HG02852 (cell line): ENCODE measurements around the gene HOTAIR.

Experiments
- ATAC-seq: cut with Tn5 transposase; IDR thresholded peaks from one replicate; pipeline ENCODE4 v1.9.1; 2021; ENCODE audit warnings: mild to moderate bottlenecking, moderate library complexity; ENCODE audit not compliant: unreplicated experiment

The HOTAIR gene

DNA sequence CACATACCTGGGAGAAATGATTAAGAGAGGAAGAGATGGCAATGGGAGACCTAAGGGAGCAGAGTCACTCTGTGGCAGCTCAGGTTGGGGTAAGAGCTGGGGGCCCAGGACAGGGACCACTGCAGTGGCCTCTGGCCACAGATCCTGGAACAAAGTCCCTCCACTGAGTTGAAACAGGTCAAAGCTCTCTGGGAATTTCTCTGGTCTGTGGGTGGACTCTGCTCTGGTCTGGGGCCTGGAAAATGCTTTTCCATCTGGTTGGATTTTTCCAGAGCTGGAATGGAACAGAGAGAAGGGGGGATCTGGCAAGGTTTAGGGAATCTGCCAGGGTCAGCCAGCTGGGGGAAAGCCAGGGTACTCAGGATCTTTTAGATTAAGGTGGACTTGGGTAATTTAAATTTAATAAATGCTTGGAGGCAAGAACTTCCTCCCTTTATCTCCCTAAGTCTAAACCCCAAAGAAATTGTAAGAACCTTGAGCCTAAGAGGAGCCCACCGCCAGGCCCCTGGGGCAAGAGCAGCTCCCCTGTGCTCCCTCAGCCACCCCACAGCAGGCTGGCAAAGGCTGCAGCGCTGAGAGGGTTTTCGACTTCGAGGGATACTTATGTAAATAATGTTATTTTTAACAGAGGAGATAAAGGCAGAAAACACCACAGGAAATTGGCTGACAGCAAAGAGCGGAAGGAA lies 13.9 kb upstream of the HOTAIR start:
- no peak for ATAC-seq

DNA sequence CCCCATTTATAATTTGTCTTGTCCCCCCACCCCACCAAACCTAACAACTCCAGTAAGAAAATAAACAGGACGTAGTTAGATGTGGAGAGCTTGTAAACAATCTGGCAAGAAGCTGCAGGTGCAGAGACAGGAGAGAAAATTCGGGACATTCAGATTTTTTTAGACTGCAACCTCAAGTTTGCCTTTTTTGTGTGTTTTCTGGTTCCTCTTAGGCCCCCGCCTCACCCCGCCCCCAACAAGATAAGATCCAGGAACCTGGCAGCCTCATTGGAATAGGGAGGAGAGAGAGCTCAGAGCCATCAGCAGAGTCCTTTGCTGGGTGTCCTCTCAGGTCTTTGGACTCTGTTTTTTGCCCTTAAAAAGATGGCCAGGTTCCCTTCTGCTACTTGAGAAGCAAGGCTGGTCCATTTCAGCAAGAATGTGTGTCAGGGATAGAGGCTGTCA lies 13.1 kb upstream of the HOTAIR start:
- no peak for ATAC-seq

DNA sequence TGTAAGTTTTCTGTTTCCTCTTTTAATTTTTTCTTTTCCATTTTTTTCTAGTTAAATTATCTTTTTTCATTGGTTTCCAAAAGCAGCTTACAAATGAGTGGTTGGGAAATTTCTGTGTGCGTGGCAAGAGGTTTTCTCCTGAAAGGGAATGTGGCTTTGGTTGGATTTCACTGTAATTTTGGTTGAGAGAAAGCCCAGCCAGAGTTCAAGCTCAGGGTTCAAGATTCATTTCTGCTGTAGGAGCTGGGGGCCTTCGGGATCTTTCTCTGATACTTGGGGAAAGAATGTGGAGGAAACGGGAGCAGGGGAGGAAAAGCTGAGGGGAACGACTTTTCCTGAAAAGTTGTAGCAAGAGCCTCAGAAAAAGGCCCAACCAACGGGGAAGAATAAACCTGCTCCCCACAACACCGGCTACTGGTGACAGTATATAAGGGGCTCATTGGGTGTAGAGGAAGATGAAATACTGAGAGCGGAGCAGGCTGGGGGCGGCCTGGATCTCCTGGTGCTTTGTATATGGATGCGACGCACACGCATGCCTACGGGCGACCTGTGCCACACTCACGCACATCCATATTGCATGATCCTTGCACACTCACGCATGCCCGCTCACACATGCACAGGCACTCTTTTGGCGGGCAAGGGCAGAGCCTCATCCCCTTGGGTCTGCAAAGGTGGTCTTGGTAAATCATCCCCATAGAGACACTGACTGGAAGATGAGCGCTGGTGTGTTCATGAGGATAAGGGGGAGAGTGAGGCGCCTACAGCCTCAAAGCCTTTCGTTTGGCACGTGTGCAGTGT lies 12.1 kb upstream of the HOTAIR start:
- ATAC-seq = no peak

DNA sequence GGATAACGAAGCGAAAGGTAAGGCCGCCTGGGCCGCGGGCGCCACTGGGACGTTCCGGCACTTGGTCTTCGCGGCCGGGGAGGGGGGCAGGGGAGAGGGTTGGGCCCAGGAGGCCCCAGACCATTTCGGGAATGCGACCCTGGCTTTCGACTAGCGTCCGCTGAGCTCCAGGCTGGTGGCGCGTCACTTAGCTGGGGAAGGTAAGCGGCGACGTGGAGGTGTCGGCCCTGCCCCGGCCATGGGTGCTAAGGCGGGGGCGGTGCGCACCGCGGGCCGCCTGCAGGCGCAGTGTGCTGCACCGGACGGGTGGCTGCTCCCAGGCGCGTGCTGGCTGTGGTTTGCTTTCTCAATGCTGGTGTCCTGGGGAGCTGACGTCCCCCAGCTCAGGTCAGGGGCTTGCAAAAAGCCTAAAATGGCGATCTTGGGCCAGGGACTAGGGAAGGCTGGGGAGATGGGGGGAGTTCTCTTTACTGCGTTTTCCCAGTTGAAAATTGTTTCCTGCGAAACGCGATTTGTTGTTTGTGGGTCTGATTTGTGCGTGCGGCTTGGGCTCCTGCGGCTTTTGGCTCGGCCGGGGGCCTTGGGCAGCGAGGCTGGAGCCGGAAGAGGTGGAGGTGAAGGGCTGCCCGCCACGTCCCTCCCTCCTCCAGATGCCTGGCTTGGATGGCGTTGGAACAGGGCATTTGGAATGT lies 11.4 kb upstream of the HOTAIR start:
- no peak for ATAC-seq

DNA sequence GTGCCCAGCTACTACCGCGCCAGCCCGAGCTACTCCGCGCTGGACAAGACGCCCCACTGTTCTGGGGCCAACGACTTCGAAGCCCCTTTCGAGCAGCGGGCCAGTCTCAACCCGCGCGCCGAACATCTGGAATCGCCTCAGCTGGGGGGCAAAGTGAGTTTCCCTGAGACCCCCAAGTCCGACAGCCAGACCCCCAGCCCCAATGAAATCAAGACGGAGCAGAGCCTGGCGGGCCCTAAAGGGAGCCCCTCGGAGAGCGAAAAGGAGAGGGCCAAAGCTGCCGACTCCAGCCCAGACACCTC lies 10.9 kb upstream of the HOTAIR start:
- no peak for ATAC-seq

DNA sequence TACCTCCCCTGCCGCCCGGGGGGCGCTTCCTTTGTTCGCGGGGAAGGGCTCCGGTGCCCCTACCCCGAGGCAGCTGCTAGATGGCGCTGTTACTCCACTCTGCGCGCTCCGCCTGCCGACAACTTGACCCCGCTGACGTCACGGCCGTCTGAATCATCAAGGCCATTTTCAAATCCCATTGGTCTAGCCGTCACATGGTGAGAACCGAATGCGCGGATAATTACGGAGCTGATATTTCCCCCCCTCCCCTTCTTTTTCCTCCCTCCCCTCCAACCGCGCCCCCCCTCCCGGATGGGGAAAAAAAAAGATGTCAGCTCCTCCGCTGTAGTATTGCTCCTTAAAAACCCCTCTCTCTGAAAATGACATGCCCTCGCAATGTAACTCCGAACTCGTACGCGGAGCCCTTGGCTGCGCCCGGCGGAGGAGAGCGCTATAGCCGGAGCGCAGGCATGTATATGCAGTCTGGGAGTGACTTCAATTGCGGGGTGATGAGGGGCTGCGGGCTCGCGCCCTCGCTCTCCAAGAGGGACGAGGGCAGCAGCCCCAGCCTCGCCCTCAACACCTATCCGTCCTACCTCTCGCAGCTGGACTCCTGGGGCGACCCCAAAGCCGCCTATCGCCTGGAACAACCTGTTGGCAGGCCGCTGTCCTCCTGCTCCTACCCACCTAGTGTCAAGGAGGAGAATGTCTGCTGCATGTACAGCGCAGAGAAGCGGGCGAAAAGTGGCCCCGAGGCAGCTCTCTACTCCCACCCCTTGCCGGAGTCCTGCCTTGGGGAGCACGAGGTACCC lies 10.3 kb upstream of the HOTAIR start, which contains the start of gene HOXC10:
TSS of gene HOXC10 (plus strand) at position 246 of the 791 bp plus-strand sequence. CDS start at position 360, 114 bp downstream.
- ATAC-seq = no peak

DNA sequence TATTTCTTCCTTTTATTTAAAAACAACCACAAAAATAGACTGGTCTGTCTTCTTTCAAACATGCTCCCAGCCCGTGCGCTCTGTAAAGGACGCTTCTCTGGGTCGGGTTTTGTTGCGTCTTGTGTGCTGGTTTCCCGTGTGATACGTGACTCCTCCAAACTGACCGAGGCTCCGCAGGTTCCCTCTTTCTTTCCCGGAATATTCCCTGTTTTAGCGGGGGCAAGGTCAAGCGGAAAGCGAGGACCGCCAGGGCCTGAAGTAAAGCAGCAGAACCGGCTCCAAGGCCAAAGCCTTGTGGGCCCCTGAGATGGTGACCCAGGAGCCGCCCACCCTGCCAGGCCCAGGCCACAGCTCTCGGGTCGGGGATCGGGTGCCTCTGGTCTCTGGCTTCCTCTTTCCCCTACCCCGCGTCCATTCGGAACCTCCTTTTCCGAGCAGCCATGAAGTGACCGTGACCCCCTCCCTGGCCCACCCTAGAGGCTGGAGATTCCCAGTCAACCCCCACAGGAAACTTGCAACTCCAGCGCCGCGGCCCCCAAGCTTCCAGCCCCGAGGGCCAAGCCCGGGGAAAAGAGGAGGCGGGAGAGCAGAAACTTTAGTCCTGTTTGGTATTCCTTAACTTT lies 9.3 kb upstream of the HOTAIR start:
- ATAC-seq = no peak

DNA sequence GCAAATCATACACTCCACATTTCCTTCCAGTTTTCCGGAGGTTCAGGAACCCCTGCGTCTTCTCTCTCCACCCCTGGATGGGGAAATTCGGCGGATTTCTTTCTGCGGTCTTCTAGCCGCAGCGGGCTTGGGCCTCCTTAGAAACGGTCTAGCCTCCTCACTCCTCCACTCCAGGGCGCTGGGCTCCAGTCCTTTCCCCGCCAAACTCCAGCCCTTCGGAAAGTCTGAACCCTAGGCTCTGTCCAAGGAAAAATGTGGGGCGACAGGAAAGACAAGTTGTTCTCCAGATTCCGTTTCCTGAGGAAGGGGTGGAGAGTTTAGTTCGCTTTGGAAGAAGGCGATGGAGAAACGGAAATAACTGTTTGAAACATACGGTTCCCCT lies 8.8 kb upstream of the HOTAIR start:
- ATAC-seq = no peak

DNA sequence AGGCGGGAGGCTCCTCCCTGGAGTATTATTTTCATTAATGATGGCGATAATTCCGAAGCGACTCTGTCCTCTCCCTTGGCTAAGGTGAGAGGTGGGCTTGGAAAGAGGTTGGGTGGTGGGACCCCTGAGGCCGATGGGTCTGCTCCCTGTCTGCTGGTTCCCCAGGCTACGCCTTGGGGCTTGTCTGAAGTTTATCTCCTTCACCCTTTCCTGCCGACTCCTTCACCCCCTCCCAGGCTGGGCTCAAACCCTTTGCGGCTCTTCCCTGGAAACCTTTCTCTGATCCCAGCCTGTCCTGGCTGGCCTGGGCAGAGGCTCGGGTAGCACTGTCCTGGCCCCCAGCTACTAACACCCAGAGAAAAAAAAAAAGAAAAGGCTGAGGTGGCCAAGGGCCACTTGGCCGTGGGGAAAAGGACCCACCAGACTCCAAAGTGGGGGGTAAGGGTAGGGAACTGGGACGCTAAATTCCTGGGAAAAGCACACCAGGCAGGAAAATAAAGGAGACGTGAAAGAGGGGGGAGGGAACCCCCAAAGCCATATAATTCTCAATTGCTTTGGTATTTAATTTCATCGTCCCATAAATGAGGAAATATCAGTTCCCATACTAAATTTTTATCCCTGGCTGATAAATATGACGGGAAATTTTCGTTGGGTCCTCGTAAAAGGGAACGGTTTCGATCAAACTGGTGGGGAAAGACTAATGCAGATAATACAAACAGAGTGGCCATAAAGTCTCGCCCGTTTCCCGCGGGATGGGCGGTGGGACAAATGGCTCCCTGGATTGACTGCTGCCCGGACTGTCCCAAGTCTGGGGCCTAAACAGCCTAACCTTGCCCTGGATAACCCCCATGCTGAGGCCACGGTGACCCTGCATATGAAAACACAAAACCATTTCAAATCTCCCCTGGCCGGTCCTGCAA lies 8.2 kb upstream of the HOTAIR start:
- ATAC-seq = no peak

DNA sequence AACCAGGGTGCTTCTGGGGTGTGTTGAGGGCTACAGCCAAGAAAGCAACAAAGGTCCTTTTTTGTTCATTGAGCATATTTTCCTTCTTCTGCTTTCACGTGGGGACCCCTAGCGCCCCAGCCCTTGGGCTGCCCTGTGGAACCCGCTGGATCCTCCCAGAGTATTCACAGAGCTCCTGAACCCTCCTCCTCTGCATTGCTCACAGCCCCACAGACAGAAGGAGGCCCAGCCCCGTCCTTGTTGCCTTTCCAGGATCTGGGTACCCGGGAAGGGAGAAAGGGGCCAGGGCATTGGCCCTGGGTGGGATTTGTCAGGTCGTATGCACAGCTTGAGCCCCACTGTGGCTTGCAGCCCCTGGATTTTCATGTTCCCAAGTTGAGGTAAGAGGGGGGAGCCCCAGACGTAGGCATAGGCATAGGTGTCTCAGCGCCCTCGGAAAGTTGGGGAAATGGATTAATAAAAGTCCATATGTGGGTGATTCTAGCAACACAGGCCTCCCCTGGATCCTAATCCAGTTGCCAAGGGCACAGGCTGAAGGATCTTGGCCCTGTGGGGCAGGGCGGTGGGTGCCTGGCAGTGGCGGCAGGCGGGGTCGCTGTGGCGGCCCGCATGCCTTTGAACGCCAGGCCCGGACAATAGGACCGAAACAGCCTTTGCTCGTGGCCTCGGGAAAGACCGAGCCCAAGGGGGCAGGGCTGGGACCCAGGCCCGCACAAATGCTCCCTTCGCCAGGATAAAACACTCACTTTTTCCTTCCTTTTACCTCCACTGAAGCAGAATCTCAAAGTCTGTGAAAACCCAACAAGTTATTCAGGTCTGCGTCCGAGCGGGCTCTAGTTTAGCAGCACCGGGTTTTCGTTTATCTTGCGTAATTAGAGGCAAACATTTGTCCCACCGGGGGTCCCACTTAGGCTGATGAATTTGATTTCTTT lies 7.1 kb upstream of the HOTAIR start:
- no peak for ATAC-seq

DNA sequence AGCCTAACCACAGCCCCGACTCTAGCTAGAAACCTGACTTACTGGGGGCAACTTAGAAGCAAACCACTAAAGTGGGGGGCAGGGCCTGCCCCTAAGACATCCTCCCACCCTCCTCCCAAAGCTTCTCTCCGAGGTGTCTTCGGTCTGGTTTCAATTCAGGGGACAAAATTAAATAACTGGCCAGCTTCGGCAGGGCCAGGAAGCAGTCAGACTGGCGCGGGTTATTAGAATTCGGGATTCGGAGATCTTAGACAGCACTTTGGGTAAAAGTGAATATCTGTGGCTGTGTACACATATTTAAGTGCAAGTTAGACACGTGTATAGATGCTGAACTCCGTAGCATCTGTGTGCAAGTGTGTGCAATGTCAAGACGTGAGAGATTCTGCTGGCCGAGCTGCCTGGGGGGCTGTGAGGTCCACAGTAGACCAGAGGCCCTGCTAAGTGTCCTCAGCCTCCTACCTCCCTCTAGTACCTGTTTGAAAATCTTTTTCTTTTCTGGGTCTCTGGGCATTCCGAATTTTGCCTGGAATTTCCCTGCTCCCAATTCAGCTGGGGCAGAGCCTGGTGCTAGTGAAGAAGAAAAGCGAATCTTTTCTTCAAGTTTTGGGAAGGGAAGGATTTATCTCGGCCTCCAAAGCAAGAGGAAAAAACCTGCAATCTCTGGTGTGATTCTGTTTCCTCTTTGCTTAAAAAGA lies 6.2 kb upstream of the HOTAIR start:
- ATAC-seq = no peak

DNA sequence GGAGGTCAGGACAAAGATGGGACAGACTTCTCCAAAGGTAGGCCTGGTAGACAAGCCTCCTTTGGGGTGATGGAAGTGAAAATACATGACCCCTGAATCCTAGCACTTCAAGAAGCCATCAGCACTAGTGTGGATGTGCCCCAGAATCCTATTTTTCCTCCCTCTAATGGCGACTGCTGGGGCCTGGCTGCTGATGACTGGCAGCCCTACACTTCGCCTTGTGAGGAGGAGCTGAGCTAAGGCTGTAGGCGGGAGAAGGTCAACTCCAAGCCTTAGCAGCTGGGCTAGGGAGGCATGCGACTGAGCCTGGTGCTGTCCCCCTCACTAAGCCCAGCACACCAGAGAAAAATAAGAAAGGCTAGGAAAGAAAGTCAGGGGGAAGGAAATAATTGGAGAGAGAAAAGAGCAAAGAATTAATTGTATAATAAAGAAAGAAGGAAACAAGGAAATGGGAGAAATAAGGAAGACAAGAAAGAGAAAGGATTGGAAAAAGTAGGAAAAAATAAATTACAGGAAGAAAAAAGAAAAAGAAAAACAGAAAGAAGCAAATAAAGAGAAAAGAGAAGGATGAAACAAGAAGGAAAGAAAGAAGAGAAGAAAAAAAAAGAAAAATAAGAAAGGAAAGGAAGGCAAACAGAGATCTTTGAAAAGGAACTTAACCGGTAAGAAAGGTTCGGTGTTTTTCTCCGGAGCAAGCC lies 5.5 kb upstream of the HOTAIR start:
- no peak for ATAC-seq

DNA sequence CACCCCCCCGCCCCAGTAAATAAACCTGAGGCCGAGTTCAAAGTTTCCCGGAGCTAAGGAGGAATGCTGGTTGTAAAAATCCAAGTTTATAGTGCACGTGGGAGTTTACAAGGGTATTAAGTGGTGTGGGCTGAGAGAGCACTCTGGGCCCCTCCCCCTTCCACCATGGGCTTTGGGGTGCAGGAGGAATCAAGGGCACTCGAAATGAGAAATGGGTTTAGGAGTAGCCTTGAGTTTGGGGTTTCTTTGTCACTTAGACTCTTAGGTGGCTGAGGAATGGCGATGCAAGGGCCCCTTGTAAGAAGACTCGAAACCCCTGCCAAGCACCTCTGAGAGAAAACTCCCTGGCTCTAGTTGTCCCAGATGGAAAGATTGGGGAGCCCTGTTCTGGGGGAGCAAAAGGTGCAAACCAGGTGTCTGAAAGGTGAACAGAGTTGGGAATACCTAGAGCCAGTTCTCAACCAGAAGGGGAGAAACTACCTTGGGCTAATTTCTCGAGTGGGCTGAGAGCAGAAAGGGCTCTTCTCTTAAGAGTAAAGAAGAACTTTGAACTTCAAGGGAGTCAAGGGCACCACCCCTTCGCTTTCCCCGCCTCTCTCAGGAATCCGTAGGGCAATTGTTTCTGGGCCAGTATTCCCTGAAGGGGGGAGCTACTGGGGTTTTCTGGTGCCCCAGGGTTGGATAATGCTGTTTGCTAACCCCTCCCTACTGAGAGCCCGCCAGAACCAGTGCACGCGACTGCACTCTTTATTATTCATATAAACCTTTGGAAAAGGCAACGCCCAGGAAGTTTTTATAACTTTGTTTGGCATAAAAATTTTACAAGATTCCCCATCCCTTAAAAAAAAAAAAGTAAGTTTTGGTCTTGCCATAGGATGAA lies 4.0 kb upstream of the HOTAIR start:
- no peak for ATAC-seq

DNA sequence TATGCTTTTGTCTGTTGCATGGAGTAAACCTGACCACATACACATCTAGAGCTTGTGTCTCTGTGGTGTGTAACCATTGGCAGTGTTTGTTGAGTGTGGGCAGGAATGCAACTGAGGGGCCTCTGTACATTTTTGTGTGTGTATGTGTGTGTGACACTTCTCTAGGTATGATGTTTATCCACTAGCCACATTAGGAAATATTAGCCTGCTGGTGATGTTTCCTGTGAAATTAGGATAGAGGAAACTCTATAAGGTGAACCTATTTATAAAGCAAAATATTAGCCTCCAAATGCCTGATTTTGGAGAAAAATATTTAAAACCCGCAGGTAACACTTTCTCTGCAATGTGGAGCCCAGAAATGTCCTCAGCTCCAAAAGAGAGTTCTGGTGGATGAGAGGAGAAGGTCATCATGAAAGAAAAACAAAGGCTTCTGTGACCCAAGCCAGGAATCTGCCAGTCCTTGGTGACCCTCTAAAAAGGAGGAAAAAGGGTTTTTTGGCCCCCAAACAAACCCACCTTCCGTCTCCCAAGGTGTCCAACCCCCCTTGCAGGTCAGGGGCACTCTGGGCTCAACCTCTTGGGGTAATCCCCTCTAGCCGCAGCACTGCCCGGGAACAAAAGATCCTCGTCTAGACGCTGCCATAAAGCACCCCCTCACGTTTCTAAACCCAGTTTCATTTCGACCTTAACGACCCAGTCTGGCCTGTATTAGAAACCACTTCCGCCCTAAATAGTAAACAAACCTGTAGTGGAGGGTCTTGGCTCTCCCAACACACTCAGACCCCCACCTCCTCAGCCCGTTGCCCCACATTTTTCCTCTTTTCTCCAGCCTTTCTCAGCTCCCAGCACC lies 3.1 kb upstream of the HOTAIR start:
- no peak for ATAC-seq

DNA sequence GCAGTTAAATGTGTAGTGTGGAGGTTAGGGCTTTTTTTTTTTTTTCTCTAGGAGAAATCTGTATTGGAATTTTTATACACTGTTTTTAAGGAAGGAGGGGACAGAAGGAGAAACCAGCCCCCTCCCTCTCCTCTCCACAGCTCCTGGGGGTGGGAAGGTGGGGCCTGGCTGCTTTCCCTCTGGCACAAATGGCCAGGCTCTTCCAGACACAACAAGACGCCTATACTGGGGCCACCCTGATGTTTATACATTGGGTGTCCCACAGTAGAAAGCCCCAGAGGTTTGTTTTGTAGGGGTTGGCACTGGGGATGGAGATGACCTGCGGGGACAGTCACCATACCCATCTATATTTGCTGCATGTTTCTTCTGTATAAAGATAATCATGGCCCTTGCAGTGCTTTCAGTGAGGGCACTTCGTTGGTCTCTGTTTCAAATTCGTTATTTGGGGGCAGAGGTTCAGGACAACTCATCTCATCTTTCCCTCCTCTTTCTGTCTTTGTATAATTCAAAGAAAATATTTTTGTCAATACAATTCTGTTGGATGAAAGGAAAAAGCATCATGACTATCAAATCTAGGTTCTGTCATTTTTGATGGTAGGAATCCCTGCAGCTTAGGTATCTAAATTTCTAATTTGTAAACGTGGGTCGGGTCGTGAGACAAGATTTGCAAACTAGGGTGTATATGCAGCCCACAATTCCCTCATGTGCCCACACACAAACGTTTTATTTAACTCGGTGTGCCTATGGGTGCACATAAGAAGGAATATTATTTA lies 2.3 kb upstream of the HOTAIR start:
- ATAC-seq = no peak
